Ramos (cell line): ENCODE measurements around the gene SNAP25.

Experiments
- in situ Hi-C: fragments of 300-500 bp; cut with MboI; formaldehyde crosslinking; loops from one replicate; pipeline ENCODE4 v1.14.3; 2022; ENCODE audit warnings: low sequenced_read_pairs; ENCODE audit not compliant: unreplicated experiment

Gene SNAP25

DNA sequence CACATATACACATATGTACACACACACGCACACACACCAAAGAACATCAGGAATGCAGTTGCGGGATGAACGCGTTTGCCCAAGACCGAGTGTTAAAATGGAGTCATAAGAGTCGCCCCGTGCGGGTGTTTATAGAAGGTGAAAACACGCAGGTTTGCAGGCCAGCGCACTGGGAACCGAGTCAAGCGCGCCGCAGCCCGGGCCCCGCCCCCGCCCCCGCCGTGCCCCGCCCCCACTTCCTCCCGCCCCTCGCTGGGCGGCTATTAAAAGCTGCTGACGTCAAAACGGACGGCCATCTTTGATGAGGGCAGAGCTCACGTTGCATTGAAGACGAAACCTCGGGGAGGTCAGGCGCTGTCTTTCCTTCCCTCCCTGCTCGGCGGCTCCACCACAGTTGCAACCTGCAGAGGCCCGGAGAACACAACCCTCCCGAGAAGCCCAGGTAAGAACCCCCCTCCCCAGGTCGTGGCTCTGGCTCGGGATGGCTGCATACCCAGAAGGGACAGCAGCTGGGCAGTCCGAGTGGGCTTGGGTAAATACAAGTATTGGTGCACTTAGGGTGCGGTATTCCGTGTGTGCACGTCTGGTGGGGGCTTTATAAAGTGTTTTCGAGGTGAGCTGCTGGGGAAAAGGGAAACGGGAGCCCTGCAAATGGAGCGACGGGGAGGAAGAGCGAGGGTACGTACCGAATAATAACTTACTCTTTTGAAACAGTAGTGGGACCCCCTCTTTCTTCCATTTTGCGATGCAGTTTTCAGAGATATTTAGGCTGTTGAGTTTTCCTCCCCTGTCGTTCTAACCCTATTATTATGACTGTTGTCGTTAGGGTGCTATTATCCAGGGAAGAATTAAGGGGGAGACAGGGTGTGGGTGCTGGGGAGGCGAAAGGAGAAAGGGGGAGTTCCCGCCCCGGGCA lies at the start of gene SNAP25:
Gene SNAP25 (plus strand): TSS at position 295 of the 916 bp plus-strand sequence. CDS start 56,662 bp downstream, outside the sequence.
- in situ Hi-C loops = no loop called here

DNA sequence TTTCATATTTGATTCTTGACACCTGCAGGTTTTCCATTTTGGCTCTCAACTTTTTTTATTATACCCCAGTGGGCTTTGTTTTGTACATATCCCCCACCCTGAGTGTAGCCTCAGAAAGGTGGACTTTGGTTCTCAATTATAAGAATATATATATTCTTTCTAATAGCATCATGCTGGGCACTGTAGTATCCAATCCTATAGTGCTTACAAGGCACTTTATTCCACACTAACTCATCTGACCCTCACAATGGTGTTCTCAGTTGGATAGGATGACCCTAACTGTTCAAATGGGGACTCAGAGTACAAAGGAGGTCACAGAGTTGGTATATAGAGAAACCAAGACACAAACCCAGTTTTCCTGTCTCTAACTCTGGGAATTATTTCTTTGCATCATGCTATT lies 48.9 kb upstream of the SNAP25 start:
- in situ Hi-C loops = no loop called here

DNA sequence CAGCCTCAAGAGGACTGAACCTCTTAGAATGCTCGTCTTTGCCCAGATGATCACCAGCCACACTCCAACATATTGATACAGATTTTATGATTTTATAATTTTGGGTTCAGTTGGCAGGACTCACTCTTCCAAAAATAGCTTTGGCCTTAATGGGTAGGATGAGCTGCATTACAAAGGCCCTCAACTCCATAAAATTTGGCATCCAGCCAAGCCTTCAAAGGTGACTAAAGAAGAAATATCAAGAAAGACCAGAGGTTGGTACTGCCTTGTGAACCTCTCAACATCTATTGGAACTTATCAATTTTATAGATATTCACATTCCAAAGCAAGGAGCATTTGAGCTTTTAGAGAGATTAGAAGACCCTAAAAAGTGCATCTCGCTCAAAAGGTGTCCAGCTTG lies 48.4 kb upstream of the SNAP25 start:
- in situ Hi-C loops = no loop called here

DNA sequence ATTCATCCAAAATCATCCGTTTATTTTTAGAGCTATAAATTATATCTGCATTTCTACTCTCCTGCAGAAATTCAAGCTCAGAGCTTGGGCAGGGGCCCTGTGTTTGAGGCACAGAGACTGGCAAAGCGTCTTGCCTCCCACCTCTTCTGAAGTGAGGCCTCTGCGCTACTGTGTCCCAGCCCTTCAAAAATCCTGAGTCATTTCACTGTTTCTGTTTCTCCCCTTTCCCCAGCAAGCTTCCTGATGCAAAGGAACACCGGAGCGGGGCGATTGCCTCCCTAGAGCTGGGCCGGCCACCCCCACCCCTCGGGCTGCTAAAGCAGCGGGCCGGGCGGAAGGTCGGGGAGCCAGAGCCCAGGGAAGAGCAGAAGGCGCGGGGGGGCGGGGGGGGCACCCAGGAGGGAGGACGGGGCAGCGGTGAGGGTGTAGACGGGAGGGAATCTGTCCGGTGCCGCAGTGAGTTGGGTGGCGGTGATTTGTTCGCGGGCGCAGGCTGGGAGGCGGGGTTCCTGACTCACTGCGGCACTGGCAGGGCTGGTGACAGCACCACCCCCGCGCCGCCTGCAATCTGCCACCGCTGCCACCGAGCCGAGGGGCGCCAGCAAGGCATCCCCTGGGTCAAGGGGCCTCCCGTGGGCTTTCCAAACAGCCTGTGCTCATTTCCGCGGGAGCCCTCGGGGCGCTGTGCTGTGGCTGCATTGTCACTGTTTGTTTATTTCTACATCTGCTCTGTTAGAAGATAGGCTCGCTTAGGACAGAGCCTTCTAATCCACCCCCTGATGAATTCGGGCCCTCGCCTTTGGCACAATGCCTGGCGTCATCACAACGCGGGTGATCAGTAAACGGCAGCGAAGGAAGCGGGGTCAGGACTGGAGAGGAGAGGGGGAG lies 46.5 kb upstream of the SNAP25 start:
- in situ Hi-C loops = no loop called here

DNA sequence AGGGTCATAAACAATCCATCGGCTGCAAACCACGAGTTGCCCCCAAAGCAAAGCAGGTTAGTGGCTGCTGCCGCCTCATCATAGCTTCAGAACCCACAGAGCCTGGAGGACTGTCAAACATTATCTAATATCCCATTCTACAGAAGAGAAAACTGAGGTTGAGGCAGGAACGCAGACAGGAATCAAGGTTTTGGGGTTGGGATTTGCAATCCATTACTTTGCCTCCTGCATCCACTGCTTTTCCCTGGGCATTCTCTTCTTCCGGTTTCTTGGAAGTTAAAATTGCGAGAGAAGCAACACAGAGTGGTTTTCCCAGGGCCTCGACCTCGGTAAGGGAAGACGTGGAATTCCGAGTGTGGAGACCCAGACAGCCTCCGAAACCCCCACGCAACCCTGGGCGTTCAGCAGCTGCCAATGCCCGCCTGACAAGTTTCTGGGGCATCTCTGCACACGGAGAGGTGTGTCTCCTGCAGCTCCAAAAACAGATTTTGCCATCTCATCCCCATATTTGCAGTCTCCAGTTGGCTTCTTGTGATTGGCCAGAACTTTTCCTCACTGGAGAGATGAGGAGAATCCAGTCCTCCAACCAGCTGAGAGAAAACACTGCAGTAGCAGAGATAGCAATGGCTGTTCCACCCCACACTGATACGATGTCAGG lies 45.5 kb upstream of the SNAP25 start:
- in situ Hi-C loops = no loop called here

DNA sequence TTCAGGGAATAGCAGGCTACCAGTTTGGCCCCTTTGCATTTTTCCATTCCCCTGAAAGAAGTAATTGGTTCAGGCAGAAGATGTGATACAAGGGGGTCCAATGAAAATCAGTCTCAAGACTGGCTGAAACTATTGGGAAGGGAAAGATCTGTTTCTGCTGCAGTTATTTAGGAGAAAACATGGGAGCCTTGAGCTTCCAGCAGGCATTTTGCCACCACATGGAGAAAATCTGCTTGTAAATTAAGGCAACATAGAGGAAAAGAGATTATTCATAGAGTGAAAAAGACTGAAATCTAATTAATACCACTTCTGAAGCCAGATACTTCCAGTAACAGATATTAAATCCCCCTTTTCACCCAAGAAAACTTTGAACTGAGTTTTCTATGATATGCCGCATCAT lies 44.2 kb upstream of the SNAP25 start:
- in situ Hi-C loops = no loop called here

DNA sequence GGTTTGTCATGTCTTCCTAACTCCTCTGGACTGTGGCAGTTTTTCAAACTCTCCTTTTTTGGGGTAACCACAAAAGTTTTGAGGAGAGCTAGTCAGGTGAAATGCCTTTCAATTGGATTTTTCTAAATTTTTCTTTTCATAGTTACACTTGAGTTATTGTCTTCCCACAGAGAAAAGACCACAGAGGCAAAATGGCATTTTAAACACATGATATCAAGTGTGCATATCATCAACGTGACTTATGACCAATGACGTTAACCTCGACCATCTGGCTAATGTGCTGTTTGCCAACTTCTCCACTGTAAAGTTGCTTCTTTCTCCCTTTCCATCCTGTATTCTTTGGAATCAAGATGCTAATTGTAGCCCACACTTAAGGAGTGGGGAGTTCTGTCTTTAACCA lies 41.3 kb upstream of the SNAP25 start:
- in situ Hi-C loops = no loop called here

DNA sequence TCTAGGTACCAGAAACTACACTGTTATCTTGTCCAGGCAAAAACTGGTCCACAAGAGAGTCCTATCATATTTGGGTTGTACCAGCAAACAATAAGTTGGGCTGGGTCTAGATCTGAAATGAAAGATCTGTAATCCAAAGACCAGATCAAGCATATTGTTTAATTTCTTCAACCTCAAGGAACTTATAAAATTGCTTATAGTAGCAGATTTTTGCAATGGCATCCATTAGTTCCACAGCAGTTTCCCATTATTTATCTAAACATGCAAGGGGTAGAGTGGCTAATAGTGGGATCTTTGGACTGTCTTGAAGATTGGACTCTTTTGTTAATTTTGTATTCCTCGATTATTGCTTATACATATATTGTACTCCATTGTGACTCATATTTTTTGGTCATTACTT lies 40.5 kb upstream of the SNAP25 start:
- in situ Hi-C loops = no loop called here

DNA sequence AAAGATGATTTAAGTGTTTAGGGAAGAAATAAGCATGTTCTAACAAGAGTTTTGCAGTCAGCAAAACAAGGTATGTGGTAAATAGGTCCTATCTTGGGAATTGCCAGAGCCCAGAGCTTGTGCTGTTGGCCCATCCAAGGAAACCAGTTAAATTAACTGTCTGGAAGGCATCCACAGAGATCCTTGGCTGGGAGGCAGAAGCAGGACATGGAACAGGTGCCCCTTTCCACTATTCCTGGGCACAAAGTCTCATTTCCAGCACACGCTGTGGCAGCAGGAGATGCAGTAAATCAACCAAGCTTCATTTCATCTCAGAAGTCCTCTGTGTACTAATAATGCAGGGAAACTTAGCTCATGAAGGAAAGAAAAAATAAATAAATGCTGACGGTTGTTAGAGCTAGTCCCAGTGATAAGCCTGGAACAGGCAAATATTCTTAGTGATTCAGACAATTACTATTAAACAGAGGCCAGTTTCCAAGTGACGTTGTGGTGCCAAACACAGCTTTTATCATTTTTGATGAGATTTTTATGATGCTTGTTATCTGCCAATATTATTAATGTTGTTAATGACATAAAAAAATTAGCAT lies 39.8 kb upstream of the SNAP25 start:
- in situ Hi-C loops = no loop called here

DNA sequence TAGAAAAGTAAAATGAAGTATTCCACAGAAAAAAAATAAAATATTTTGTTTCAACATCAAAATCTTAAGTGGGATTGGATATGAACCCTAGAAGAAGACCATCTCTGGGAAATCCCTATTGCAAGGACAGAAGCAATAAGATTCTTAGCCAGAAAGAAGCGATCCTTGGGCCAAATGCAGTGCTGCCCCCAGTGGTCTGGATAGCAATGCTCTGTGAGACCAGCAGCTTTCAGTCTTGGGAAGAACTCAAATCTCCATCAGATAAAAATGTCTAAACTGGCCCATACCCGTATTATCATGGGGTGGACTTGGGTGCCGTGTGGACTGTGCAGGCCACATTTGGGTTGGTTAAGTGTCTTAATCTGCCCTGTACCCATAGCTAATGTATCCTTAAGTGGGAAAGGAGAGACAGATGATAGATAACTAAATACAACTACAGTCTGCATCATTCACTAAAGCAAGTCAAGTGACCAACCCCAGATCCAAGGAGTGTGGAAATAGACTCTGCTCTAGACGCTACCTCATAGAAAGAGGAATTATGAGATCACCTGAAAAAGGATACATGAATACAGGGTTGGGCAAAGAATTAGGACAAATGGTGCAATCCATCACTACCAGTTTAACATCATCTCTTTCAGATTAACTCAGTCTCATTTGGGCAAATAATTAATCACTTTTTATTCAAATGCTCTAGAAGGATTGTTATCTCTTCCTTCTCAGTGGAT lies 38.9 kb upstream of the SNAP25 start:
- in situ Hi-C loops = no loop called here

DNA sequence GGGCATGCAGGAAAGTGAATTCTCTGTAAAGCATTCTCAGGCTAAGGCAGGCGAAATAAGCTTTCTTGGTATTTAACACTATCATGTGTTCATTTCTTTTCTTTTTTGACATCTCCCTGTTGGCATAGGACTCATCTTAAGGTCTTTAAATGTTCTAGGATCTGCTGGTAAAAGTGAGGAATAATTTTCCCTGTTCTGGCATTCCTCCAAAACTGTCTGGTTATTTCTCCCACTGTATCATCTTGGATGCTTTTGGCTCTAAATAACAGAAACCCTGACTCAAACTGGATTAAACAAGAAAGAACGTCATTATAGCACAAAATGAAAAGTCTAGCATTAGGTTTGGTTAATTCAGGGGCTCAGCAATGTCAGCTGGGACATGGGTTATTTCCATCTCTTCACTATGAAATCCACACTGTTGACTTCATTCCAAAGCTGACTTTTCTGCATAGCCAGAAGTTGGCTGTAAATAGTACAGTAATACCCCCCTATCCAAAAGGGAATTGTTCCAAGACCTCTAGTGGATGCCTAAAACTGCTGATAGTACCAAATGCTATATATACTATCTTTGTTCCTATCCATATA lies 37.9 kb upstream of the SNAP25 start:
- in situ Hi-C loops = no loop called here

DNA sequence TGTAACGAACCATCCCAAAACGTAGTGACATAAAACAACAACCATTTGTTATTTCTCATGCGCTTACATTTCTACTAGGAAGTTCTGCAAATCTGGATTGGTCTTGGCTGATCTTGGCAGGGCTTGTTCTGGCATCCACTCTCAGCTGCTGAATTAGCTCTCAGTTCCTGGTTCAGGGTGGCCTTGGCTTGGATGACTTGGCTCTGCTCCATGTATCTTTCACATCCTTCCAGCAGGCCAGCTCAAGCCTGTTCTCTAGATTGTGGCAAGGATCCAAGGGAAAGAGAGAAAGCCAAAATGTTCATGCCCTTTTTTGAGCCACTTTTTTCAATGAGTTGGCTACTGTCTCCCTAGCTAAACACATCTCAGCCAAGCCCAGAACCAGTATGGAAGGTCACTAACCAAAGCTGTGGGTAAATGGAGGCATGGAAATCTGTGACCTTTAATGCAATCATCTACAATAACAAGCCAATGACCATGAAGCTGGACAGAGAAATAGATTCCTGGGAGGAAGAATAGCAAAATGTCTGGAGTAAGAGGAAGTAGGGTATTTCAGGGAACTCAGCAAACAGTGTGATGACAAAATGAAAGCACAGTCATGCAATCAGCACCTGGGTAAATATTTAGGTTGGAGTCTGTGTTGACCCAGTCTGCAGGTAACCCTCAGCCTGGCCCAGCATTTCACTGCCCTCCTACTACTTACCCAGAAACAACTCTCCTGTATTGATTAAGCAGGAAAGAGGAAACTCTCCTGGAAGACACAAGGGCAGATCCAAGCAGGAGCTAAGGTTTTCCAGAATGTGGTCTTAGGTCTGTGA lies 32.7 kb upstream of the SNAP25 start:
- in situ Hi-C loops = no loop called here

DNA sequence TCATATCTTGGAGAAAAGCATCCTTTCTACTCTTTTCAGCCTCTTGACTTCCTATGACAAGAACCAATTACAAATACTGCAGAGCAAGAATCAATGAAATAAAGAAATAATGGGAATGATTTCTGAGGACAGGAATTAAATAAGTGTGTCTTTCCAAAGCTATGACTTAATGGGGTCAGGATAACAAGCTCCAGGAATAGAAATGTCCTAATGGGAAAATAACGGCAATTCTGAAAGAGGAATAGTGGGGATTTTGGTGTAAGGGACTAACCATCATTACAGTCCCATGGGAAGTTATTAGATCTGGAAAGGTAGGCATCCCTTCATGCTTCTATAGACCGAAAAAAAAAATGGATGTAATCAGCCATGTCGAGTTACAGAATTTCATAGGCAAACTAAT lies 28.2 kb upstream of the SNAP25 start:
- in situ Hi-C loops = no loop called here

DNA sequence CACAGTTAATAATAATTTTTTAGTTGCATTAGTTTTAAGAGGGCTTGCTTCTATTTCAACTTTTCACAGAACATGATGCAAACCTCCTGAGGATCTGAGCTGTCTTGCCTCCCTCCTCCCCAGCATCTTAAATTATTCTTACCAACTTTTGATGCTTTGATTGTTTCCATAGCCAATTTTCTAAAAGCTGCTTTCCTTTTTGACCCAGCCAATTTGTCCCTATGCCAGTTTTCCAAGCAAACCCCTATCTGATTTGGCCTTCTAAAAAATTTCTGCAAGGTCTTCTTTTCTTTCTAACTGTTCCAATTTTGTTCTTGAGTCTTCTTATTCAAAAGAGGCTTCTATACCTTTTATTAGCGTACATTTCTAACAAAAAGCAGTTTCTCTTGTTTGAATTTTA lies 26.5 kb upstream of the SNAP25 start:
- in situ Hi-C loops = no loop called here

DNA sequence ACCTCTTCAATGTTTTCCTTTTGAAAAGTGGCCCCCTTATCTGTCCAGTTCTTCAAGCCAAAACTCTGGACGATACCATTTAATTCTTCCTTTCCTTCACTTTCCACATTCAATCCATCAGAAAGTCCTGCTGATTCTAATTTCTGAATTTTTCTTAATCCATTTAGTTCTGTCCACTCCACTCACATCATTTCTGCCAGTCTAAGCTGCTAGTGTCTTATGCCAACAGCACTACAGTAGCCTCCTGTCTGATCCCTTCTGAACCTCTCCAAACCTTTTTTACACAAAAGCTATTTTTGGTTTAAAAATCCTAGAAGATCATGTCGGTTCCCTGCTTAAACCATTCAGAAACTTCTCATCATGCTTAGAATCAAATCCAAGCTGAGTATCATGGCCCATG lies 24.5 kb upstream of the SNAP25 start:
- in situ Hi-C loops = no loop called here

DNA sequence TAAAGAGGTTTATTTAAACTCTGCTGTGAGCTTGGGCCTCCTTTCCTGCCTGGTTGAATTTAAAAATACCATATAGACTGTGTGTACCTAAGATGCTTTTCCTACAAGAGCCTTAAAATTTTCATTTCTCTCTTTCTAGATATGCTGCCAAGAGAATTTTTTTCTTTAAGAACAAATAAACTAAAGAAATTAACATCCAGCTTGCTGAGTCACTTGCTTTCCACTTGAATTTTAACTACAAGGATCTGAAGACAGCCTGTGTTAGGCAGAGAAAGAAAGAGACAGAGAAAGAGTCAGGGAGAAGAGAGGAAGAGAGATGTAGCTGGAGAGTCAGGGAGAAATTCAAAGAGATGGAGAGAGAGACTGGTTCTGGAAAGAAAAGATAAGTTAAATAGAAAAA lies 18.3 kb upstream of the SNAP25 start:
- in situ Hi-C loops = no loop called here

DNA sequence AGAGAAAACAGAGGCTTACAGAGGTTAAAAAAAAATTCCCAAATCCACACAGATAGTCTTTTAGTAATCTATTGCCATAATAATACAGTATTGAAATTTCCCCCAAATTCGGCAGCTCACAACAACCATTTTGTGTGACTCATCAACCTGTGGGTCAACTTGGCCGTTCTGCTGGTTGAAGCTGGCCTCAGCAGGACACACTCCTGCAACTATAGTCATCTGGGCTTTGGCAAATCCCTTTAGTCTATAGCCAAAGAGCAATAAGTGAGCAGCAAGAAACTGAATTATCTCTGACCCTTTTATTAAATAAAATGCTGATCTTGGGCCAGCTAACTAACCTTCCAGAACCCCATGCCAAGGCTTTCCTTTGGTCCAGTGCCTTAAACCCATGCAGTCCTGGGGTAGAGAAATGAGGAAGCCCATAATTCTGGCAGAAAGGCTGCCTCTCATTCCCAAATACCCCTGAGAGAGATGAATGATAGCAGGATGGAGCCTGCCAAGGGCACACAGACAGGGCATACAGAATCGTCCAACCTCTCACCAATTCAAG lies 17.2 kb upstream of the SNAP25 start:
- in situ Hi-C loops = no loop called here

DNA sequence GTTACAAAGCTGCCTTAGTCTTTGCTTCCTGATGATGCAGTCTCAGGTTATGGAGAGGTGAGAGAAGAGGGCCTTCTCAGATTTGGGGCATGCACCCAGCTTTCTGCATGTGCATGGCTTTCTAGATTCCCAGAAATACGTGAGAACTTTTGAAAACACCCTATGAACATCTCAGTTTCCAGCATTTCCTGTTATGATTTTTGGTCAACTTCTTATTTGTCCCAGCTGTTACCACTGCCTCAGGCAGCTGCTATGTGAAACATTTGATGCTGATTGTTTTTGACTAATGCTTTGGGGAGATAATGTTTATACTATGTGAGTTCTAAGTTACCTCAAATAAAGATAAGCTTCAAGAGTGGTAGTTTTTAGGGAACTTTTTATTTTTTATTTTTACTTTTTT lies 9.5 kb upstream of the SNAP25 start:
- in situ Hi-C loops = no loop called here
